Neural progenitor cell (in vitro differentiated cells): Measurements from ENCODE around the gene TRIM14.

Experiments used
- EZH2 ChIP-seq: fragments of 200-600 bp; sonication (generic); IDR thresholded peaks from 2 replicates; pipeline ENCODE4 v1.6.1; 2017; ENCODE audit warnings: antibody characterized with exemption, mild to moderate bottlenecking, moderate library complexity
- EZH2phosphoT487 ChIP-seq: fragments of 200-600 bp; sonication (generic); IDR thresholded peaks from 2 replicates; pipeline ENCODE4 v1.6.1; 2017; ENCODE audit warnings: antibody characterized with exemption
- TF ChIP-seq, protein P1 (sequence below): fragments of 200-600 bp; sonication (generic); IDR thresholded peaks from 2 replicates; pipeline ENCODE4 v1.5.1; 2017; ENCODE audit warnings: antibody characterized with exemption, mild to moderate bottlenecking

DNA sequence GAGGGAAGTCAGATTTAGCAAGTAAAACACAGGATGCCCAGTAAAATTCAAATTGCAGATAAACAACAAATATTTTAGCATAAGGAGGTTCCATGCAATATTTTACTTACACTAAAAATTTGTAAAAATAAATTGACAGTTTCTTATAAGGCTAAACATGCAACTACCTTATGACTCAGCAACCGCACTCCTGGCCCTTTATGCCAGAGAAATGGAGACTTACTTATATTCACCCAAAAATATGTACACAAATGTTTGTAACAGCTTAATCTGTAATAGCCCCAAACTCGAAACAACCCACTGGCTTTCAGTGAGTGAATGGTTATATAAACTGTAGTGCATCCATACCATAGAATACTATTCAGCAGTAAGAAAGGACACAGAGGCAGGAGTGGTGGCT, 28.6 kb upstream of the TRIM14 start:
- no peak for TF ChIP-seq EZH2
- TF ChIP-seq, protein P1, sequence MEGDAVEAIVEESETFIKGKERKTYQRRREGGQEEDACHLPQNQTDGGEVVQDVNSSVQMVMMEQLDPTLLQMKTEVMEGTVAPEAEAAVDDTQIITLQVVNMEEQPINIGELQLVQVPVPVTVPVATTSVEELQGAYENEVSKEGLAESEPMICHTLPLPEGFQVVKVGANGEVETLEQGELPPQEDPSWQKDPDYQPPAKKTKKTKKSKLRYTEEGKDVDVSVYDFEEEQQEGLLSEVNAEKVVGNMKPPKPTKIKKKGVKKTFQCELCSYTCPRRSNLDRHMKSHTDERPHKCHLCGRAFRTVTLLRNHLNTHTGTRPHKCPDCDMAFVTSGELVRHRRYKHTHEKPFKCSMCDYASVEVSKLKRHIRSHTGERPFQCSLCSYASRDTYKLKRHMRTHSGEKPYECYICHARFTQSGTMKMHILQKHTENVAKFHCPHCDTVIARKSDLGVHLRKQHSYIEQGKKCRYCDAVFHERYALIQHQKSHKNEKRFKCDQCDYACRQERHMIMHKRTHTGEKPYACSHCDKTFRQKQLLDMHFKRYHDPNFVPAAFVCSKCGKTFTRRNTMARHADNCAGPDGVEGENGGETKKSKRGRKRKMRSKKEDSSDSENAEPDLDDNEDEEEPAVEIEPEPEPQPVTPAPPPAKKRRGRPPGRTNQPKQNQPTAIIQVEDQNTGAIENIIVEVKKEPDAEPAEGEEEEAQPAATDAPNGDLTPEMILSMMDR, result no peak
- TF ChIP-seq EZH2phosphoT487, result no peak
